ENCODE measurements around the gene APOC1.
"Not testable (repeated sequence)": the region's sequence is repeated elsewhere in the genome, so short reads cannot be mapped to it uniquely, and the experiment has no call there.

DNA sequence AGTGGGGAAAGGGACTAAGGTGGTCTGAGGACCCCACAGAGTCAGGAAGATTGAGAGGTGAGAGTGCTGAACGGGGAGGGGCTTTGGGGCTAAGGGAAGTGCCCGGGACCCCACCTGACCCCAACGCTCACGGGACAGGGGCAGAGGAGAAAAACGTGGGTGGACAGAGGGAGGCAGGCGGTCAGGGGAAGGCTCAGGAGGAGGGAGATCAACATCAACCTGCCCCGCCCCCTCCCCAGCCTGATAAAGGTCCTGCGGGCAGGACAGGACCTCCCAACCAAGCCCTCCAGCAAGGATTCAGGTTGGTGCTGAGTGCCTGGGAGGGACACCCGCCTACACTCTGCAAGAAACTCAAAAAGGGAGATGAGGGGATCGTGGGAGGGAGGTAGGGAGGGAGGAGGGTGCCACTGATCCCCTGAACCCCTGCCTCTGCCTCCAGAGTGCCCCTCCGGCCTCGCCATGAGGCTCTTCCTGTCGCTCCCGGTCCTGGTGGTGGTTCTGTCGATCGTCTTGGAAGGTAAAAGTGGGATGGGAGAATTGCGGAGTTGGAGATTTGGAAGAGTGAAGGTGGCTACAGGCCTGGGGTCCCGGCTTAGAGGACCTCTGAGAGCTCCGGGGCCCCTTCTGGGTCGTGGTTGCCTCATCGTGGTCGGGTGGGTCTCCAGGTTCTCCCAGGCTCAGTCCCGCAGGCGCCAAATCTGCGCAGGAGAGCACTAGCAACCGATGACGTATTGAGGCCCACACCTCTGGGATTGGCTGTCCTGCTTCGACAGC lies at the start of gene APOC1:
- TF ChIP-seq EZH2 (IDR thresholded peaks at IDR 0.05; ENCODE audit: borderline replicate concordance, low read length): not testable (repeated sequence)
- TF ChIP-seq, protein P1, sequence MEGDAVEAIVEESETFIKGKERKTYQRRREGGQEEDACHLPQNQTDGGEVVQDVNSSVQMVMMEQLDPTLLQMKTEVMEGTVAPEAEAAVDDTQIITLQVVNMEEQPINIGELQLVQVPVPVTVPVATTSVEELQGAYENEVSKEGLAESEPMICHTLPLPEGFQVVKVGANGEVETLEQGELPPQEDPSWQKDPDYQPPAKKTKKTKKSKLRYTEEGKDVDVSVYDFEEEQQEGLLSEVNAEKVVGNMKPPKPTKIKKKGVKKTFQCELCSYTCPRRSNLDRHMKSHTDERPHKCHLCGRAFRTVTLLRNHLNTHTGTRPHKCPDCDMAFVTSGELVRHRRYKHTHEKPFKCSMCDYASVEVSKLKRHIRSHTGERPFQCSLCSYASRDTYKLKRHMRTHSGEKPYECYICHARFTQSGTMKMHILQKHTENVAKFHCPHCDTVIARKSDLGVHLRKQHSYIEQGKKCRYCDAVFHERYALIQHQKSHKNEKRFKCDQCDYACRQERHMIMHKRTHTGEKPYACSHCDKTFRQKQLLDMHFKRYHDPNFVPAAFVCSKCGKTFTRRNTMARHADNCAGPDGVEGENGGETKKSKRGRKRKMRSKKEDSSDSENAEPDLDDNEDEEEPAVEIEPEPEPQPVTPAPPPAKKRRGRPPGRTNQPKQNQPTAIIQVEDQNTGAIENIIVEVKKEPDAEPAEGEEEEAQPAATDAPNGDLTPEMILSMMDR (IDR thresholded peaks at IDR 0.05; ENCODE audit: low read length): not testable (repeated sequence)
